ENCODE data around the gene DLG2. TPM values are rescaled to one million over a fixed set of nuclear protein-coding genes. Genes with fewer than 3 reads are reported as not detected.

The DLG2 gene
- total and polyA plus RNA-seq, 2 donors (not counting 3 experiments of a cell fraction or from before 2014, with no cell fraction given): 0.15 to 1.1 TPM

- no peak for FAIRE-seq
- Histone ChIP-seq H3K27ac (ENCODE audit: insufficient read depth, low read depth, low read length) (no peak overlapping the region), H3K36me3 (ENCODE audit: control insufficient read depth in 2 of 2, extremely low read depth in 1 of 2, insufficient read depth in 2 of 2, low read length in 2 of 2) (no peaks in the 10 kb centered on the region), H3K9ac (replicated peaks; ENCODE audit: extremely low read depth, insufficient read depth, low read length) (no peak overlapping the region), H4K20me1 (replicated peaks; ENCODE audit: control insufficient read depth, extremely low read depth, insufficient read depth, low read length) (no peaks in the 10 kb centered on the region), H3K9me1 (replicated peaks; ENCODE audit: control insufficient read depth, extremely low read depth, insufficient read depth, low read length) (no peaks in the 10 kb centered on the region), H3K4me3 (replicated peaks in 1 of 3; ENCODE audit: insufficient read depth in 1 of 3, low read depth in 1 of 3, low read length in 3 of 3) (no peak overlapping the region), H3K9me3 (replicated peaks; ENCODE audit: control insufficient read depth, insufficient read depth, low read length) (no peaks in the 10 kb centered on the region), H2AFZ (ENCODE audit: low read depth, low read length) (no peak overlapping the region), H3K79me2 (ENCODE audit: control insufficient read depth, insufficient read depth, low read length) (no peaks in the 10 kb centered on the region), H3K27me3 (ENCODE audit: control insufficient read depth in 2 of 2, insufficient read depth in 2 of 2, low read length in 2 of 2) (no peaks in the 10 kb centered on the region), H3K4me2 (ENCODE audit: insufficient read depth, low read length) (no peak overlapping the region), H3K4me1 (ENCODE audit: control insufficient read depth, extremely low read depth, insufficient read depth, low read length) (no peaks in the 10 kb centered on the region)
- intact Hi-C loops (cut with micrococcal nuclease): no loop called here
- no TSS peak for BruUV-seq (replicated peaks)
- CTCF ChIA-PET: no interaction called here
- DNase-seq (ENCODE audit: low read depth, low spot score): no peak
- TF ChIP-seq GATA2 (IDR thresholded peaks at IDR 0.05; ENCODE audit: insufficient read depth, insufficient read length, low read depth, low read length) (no peak), EZH2 (IDR thresholded peaks at IDR 0.05; ENCODE audit: borderline replicate concordance, low read depth, low read length, severe bottlenecking) (no peak), POLR2AphosphoS5 (IDR thresholded peaks at IDR 0.05; ENCODE audit: insufficient read depth, low read depth, low read length) (no peak), FOS (IDR thresholded peaks at IDR 0.05; ENCODE audit: borderline replicate concordance, insufficient read depth, low read length) (no peak), MYC (IDR thresholded peaks at IDR 0.05; ENCODE audit: low read depth, low read length) (no peak), JUN (IDR thresholded peaks at IDR 0.05; ENCODE audit: borderline replicate concordance, insufficient read depth, insufficient read length, low read depth) (no peak), POLR2A (IDR thresholded peaks at IDR 0.05; ENCODE audit: low read depth, low read length) (no peak)
- TF ChIP-seq, protein P1, sequence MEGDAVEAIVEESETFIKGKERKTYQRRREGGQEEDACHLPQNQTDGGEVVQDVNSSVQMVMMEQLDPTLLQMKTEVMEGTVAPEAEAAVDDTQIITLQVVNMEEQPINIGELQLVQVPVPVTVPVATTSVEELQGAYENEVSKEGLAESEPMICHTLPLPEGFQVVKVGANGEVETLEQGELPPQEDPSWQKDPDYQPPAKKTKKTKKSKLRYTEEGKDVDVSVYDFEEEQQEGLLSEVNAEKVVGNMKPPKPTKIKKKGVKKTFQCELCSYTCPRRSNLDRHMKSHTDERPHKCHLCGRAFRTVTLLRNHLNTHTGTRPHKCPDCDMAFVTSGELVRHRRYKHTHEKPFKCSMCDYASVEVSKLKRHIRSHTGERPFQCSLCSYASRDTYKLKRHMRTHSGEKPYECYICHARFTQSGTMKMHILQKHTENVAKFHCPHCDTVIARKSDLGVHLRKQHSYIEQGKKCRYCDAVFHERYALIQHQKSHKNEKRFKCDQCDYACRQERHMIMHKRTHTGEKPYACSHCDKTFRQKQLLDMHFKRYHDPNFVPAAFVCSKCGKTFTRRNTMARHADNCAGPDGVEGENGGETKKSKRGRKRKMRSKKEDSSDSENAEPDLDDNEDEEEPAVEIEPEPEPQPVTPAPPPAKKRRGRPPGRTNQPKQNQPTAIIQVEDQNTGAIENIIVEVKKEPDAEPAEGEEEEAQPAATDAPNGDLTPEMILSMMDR (IDR thresholded peaks at IDR 0.05; ENCODE audit: extremely low read depth in 1 of 2, insufficient read depth in 1 of 2, low read depth in 1 of 2, low read length in 2 of 2): no peak
- TF ChIP-seq, protein P2, sequence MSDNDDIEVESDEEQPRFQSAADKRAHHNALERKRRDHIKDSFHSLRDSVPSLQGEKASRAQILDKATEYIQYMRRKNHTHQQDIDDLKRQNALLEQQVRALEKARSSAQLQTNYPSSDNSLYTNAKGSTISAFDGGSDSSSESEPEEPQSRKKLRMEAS (IDR thresholded peaks at IDR 0.05; ENCODE audit: insufficient read depth, insufficient read length): no peak
- dilution Hi-C loops (cut with MboI; ENCODE audit: extremely low pct_ligation_motif_present, low sequenced_read_pairs): no loop called here
- POLR2A ChIA-PET: no interaction called here
Observed at GRCh38 chr11:84819537-84819936, 807.6 kb downstream of the DLG2 start.
